ENCODE data around the gene PPP1R12B. TPM values are rescaled to one million over a fixed set of nuclear protein-coding genes. Genes with fewer than 3 reads are reported as not detected.

PPP1R12B gene, protein sequence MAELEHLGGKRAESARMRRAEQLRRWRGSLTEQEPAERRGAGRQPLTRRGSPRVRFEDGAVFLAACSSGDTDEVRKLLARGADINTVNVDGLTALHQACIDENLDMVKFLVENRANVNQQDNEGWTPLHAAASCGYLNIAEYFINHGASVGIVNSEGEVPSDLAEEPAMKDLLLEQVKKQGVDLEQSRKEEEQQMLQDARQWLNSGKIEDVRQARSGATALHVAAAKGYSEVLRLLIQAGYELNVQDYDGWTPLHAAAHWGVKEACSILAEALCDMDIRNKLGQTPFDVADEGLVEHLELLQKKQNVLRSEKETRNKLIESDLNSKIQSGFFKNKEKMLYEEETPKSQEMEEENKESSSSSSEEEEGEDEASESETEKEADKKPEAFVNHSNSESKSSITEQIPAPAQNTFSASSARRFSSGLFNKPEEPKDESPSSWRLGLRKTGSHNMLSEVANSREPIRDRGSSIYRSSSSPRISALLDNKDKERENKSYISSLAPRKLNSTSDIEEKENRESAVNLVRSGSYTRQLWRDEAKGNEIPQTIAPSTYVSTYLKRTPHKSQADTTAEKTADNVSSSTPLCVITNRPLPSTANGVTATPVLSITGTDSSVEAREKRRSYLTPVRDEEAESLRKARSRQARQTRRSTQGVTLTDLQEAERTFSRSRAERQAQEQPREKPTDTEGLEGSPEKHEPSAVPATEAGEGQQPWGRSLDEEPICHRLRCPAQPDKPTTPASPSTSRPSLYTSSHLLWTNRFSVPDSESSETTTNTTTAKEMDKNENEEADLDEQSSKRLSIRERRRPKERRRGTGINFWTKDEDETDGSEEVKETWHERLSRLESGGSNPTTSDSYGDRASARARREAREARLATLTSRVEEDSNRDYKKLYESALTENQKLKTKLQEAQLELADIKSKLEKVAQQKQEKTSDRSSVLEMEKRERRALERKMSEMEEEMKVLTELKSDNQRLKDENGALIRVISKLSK
- 0.95 to 2.9 TPM (median 2.2 TPM) in 5 replicates for total RNA-seq (2022; extraction: Qiagen RNA extraction; ENCODE audit: low read depth)

DNA sequence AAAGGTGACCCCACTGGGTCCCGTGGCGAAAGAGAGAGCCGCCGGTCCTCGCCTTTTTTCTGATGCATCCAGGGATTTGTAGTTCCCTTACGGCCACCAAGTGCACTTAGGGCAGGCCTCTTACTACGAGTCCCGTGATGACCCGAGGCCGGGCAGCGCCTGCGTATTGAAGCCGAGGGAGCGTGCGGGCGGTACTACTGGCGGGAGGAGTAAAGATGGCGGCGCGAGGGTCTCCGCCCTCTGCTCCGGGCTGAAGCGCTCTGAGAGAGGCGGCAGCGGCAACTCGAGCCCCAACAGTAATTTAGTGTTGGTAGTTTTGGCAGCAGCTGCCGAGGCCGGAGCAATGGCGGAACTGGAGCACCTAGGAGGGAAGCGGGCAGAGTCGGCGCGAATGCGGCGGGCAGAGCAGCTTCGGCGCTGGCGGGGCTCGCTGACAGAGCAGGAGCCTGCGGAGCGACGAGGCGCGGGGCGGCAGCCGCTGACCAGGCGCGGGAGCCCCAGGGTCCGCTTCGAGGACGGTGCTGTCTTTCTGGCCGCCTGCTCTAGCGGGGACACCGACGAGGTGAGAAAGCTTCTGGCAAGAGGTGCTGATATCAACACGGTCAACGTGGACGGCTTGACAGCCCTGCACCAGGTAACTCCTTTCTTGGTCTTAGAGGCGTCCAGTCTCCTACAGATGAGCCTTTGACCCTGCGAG, at the start of gene PPP1R12B:
PPP1R12B (plus strand) TSS at position 191 of the 697 bp plus-strand sequence; CDS start at position 344, 153 bp downstream.

Other genes starting within 250 kb of the PPP1R12B start
- gene GPR37L1, start 225.8 kb upstream of the PPP1R12B start, total RNA-seq (2022; extraction: Qiagen RNA extraction; ENCODE audit: low read depth): 0.14 to 0.19 TPM (median 0.16 TPM) in 5 replicates
- 39.9 to 52.8 TPM (median 47.6 TPM) in 5 replicates for gene ARL8A, start 204.0 kb upstream of the PPP1R12B start, total RNA-seq (2022; extraction: Qiagen RNA extraction; ENCODE audit: low read depth)
- 0.13 TPM in 1 of 5 replicates, not detected in the others for gene PTPN7, start 188.1 kb upstream of the PPP1R12B start, total RNA-seq (2022; extraction: Qiagen RNA extraction; ENCODE audit: low read depth)
- gene LGR6, start 154.9 kb upstream of the PPP1R12B start, total RNA-seq (2022; extraction: Qiagen RNA extraction; ENCODE audit: low read depth): 0.38 to 1.1 TPM (median 0.74 TPM) in 5 replicates
- 73.6 to 83.8 TPM (median 82.8 TPM) in 5 replicates for gene UBE2T, start 6.8 kb upstream of the PPP1R12B start, total RNA-seq (2022; extraction: Qiagen RNA extraction; ENCODE audit: low read depth)

Data from A549 treated with RU486 at 1 μM for 4 hours (cell line).